Transverse colon (tissue), 4 donors: Measurements from ENCODE around the gene SNRNP25. TPM values are rescaled to one million over a fixed set of nuclear protein-coding genes. Genes with fewer than 3 reads are reported as not detected.
A peak's percentile ranks its signal among the peaks of the same experiment; 100 is the strongest.

Experiments
- DNase-seq: peaks from one replicate; pipeline ENCODE4 v3.0.0-alpha.2; 2019
- H3K27ac ChIP-seq, 4 donors: fragments of 200-600 bp; sonication (generic); 2 replicates each; pipeline ENCODE4 v1.5.1; 2016 to 2018; ENCODE audit warnings: inconsistent platforms in 4 of 4
- H3K27me3 ChIP-seq: fragments of 200-600 bp; sonication (generic); 2 replicates; pipeline ENCODE4 v1.5.1; 2017; ENCODE audit warnings: inconsistent platforms
- H3K36me3 ChIP-seq, 4 donors: fragments of 200-600 bp; sonication (generic); 2 replicates each; pipeline ENCODE4 v1.5.1; 2017 to 2019; ENCODE audit warnings: inconsistent platforms in 4 of 4
- H3K4me1 ChIP-seq, 4 donors: fragments of 200-600 bp; sonication (generic); 2 replicates each; pipeline ENCODE4 v1.5.1; 2017 to 2020; ENCODE audit warnings: inconsistent platforms in 4 of 4
- H3K4me3 ChIP-seq, 4 donors: fragments of 200-600 bp; sonication (generic); 1 replicate in 1 of 4; 2 replicates in 3 of 4; pipeline versions ENCODE4 v1.5.1 to v1.6.1; 2017 to 2019; ENCODE audit warnings: inconsistent platforms in 4 of 4
- H3K9me3 ChIP-seq, 2 donors: fragments of 200-600 bp; sonication (generic); 2 replicates each; pipeline ENCODE4 v1.5.1; 2017 to 2019; ENCODE audit warnings: inconsistent platforms in 2 of 2
- CTCF ChIP-seq, 5 experiments: fragments of 200-600 bp in 3 of 5; fragments of 450-650 bp in 2 of 5; sonication (generic) in 3 of 5; IDR thresholded peaks; 1 replicate in 2 of 5; 2 replicates in 3 of 5; pipeline ENCODE4 v1.5.1; 2016 to 2017; ENCODE audit warnings: antibody characterized with exemption in 5 of 5, inconsistent platforms in 3 of 5, mild to moderate bottlenecking in 2 of 5, moderate library complexity in 1 of 5
- EP300 ChIP-seq: sonication (generic); formaldehyde crosslinking; IDR thresholded peaks from one replicate; pipeline ENCODE4 v1.6.1; 2017; ENCODE audit warnings: antibody characterized with exemption, low read depth
- POLR2A ChIP-seq: fragments of 450-650 bp; IDR thresholded peaks from one replicate; pipeline ENCODE4 v1.6.1; 2016; ENCODE audit warnings: antibody characterized with exemption, mild to moderate bottlenecking, moderate library complexity
- POLR2AphosphoS5 ChIP-seq, 3 donors: sonication (generic); formaldehyde crosslinking; IDR thresholded peaks; one replicate each; pipeline ENCODE4 v1.6.1; 2016; ENCODE audit warnings: antibody characterized with exemption in 3 of 3
- WGBS, 2 donors: methylation state at CpG; one replicate each; pipeline ENCODE4 v1.1.5; 2018; ENCODE audit warnings: low coverage in 1 of 2; 5-methylcytosine and 5-hydroxymethylcytosine counted together
- in situ Hi-C, 4 donors: fragments of 200-750 bp; cut with MboI; loops; one replicate each; pipeline versions ENCODE4 v1.15.0 to v1.15.1; 2017; ENCODE audit warnings: low sequenced_read_pairs in 3 of 4, low pct_ligation_motif_present in 1 of 4, low pct_unique_long_range_greater_than_20kb in 1 of 4
- intact Hi-C: fragments of 100-400 bp; cut with DNase I; formaldehyde crosslinking; loops from one replicate; pipeline ENCODE4 v1.15.1; 2023; ENCODE audit warnings: low total_unique reads
- total RNA-seq, 4 donors: library from RNA; depleted of rRNA; stranded (reverse); fragments of >200 nt; gene quantifications; one replicate each; pipeline ENCODE4 v1.1.0, GENCODE V29; 2016

Gene SNRNP25
- total RNA-seq, 4 donors from 2014 or later, result 5.6 to 27.9 (median 20.2) TPM

GRCh38 chr16:77807-78443, 24.3 kb downstream of the SNRNP25 start, which contains the start of gene MPG:
Gene MPG (plus strand): TSS chr16:78225. CDS start chr16:78310, 85 bp downstream.
- peak; percentile 90 for DNase-seq
- Histone ChIP-seq H3K4me1 (peaks cover 10 to 43% (median 32%) of the 10 kb centered on the region in 4 donors), H3K9me3 (no peaks in the 10 kb centered on the region), H3K27ac (peak within 1 kb of the TSS; percentile 88 to 94 (median 92)), H3K36me3 (no peaks in the 10 kb centered on the region), H3K4me3 (peak within 1 kb of the TSS; percentile 70 to 93 (median 82)), H3K27me3 (no peaks in the 10 kb centered on the region)
- intact Hi-C loops, result no loop called here
- TF ChIP-seq CTCF (IDR thresholded peaks at IDR 0.05) (no peak), POLR2A (peak; percentile 51), POLR2AphosphoS5 (IDR thresholded peaks at IDR 0.05) (peak; percentile 80 to 83 (median 81))
- WGBS, 2 donors, result 0% methylated on average over 29 of the region's 83 CpGs; no CpG with 5 or more reads in 1 of the 2 donors
- in situ Hi-C loops, result no loop called here

GRCh38 chr16:78444-79150, 25.0 kb downstream of the SNRNP25 start:
- in situ Hi-C loops (no loop called here), intact Hi-C loops (no loop called here)
- no peaks in the 10 kb centered on the region for H3K27me3 ChIP-seq
- no peaks in the 10 kb centered on the region for H3K36me3 ChIP-seq
- H3K9me3 ChIP-seq, result no peaks in the 10 kb centered on the region
- peak overlapping the region; percentile 70 to 93 (median 82) for H3K4me3 ChIP-seq
- DNase-seq, result no peak
- peak overlapping the region; percentile 88 to 94 (median 92) for H3K27ac ChIP-seq
- peaks cover 8 to 36% (median 29%) of the 10 kb centered on the region in 4 donors for H3K4me1 ChIP-seq
- WGBS, 2 donors, result 4% methylated on average over 30 of the region's 36 CpGs; no CpG with 5 or more reads in 1 of the 2 donors
- TF ChIP-seq POLR2A, result no peak
- TF ChIP-seq POLR2AphosphoS5 (IDR thresholded peaks at IDR 0.05), result no peak
- no peak for TF ChIP-seq CTCF (IDR thresholded peaks at IDR 0.05)
- no peak for TF ChIP-seq EP300

- in situ Hi-C loops, result no loop called here
- WGBS, 2 donors, result 79 to 80% methylated on average over 15 to 32 of the region's 32 CpGs
- H3K9me3 ChIP-seq, result no peaks in the 10 kb centered on the region
- H3K4me3 ChIP-seq, result peak overlapping the region in 2 of 4 donors; percentile 87 to 93
- no peak for DNase-seq
- H3K27ac ChIP-seq, result peak overlapping the region; percentile 88 to 94 (median 92)
- H3K4me1 ChIP-seq, result peaks cover 11 to 39% (median 33%) of the 10 kb centered on the region in 4 donors
- no peak for TF ChIP-seq EP300
- no peak for TF ChIP-seq POLR2A
- TF ChIP-seq POLR2AphosphoS5 (IDR thresholded peaks at IDR 0.05), result no peak
- TF ChIP-seq CTCF (IDR thresholded peaks at IDR 0.05), result no peak
- H3K27me3 ChIP-seq, result no peaks in the 10 kb centered on the region
- intact Hi-C loops, result no loop called here
- H3K36me3 ChIP-seq, result no peaks in the 10 kb centered on the region
Measured at GRCh38 chr16:79151-80054, 25.8 kb downstream of the SNRNP25 start.
